Fibroblast of skin of right quadriceps (primary cell): ENCODE data around the gene TYMS.
A peak's percentile ranks its signal among the peaks of the same experiment; 100 is the strongest.

ENCODE experiments used
- DNase-seq: peaks from one replicate; pipeline ENCODE4 v3.0.0-alpha.2; 2013

The TYMS gene

DNA sequence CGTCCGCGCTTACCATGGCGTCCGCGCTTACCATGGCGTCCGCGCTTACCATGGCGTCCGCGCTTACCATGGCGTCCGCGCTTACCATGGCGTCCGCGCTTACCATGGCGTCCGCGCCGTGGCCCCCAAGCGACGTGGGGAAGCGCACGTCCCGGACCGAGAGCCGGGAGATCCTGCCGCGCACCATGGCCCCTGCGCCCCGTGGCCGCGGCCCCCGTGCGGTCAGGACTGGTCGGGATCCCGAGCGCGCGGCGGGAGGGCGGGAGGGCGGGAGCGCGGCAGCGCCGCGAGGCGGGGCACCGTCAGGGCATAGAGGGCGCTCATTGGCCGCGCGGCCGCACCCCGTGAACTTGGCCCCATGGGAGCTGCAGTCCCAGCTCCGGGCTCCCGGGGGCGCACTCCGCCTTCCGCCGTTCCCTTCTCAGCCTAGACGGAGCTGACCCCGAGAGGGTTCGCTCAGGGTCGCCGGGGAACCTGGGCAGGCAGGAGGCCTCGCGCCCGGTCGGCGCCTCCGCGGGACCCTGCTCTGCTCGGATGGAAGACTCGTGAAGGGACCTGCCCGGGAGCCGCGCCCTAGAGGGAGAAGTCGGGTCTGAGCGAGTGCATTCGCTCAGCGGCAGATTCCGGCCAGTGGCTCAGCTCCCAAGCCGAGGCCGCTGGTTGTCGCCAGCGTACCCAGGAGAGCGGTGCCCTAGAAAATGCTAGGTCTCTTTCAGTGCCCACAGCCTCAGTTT lies 55.1 kb downstream of the TYMS start, which contains the start of gene ENOSF1:
TSS of gene ENOSF1 (minus strand) at position 230 of the 734 bp plus-strand sequence. CDS start at position 187, 43 bp downstream.
- peak; percentile 82 for DNase-seq

DNA sequence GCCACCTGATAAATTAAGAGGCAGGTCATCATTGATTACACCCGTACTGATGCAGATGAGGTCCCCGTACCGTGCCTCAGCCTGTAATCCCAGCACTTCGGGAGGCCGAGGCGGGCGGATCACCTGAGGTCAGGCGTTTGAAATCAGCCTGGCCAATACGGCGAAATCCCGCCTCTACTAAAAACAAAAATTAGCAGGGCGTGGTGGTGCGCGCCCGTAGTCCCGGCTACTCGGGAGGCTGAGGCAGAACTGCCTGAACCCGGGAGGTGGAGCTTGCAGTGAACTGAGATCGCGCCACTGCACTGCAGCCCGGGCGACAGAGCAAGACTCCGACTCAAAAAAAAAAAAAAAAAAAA lies 55.7 kb downstream of the TYMS start:
- DNase-seq: no peak

DNA sequence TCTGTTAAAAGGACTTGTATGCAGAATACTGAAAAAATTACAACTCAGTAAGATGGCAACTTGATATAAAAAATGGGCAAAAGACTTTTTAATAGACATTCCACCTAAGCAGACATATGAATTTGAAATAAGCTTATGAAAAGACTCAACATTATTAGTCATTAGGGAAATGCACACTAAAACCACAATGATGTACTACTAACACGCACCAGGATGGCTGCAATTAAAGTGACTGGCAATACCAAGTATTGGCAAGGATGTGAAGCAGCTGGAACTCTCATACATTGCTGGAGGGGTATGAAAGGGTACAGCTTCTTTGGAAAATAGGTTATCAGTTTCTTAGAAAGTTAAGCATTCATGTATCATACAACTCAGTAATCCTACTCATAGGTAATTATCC lies 58.2 kb downstream of the TYMS start:
- DNase-seq: peak; percentile 69

DNA sequence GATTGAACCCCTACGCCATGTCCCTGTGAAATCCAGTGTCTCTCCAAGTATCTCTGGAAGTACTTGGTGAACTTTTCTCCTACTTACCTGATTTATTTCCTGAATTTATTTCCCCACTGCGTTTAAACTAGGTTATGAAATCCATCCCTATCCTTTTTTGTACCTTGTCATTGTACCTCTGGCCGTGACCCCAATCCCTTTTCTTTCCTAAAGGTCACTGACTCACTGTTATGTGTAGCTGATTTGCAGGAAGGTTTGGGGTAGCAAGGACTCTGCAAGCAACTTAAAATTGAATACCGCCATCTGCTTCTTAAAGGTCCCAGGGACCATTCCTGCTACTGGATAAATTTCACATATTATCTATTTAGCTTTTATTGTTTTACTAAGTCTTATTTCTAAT lies 59.5 kb downstream of the TYMS start:
- DNase-seq: no peak
